Right lobe of liver (tissue), 4 donors: ENCODE data around the gene EEF1AKMT3.

ENCODE experiments used
- CTCF ChIP-seq, 4 donors: fragments of 200-600 bp in 3 of 4; fragments of 450-650 bp in 1 of 4; IDR thresholded peaks; one replicate each; pipeline versions ENCODE4 v1.5.1 to v1.8.0; 2016 to 2022; ENCODE audit warnings: antibody characterized with exemption in 4 of 4, mild to moderate bottlenecking in 2 of 4
- POLR2A ChIP-seq: fragments of 450-650 bp; IDR thresholded peaks from one replicate; pipeline ENCODE4 v1.6.1; 2017; ENCODE audit warnings: antibody characterized with exemption, mild to moderate bottlenecking
- donor health status: DM: no; HTN: no; CAD: no.
- donor health status: DM: no; HTN: no; CAD: no.
- donor health status: DM: no; HTN: yes; CAD: no.

- TF ChIP-seq POLR2A, result no peak
- TF ChIP-seq CTCF (IDR thresholded peaks at IDR 0.05), result no peak
Observed at GRCh38 chr12:57753756-57754337, 18.6 kb upstream of the EEF1AKMT3 start.
